SU-DHL-6 (cell line): ENCODE data around the gene SAMD10.

Source experiments
- H2AFZ ChIP-seq: fragments of 200-600 bp; sonication (generic); 2 replicates; pipeline ENCODE4 v1.6.1; 2014; ENCODE audit warnings: low read depth, mild to moderate bottlenecking, moderate library complexity, mixed read lengths, antibody characterized with exemption, low read length; ENCODE audit not compliant: severe bottlenecking
- H3F3A ChIP-seq: fragments of 200-600 bp; shearing (Covaris generic); 2 replicates; pipeline ENCODE4 v1.6.0; 2016; ENCODE audit warnings: antibody characterized with exemption, mild to moderate bottlenecking; ENCODE audit not compliant: insufficient read depth
- H3K27ac ChIP-seq: fragments of 200-600 bp; sonication (generic); 2 replicates; pipeline ENCODE4 v1.5.1; 2016; ENCODE audit warnings: low read depth, mild to moderate bottlenecking, low read length, moderate library complexity, mixed read lengths
- H3K27me3 ChIP-seq: fragments of 200-600 bp; sonication (generic), shearing (Covaris generic); 2 replicates; pipeline ENCODE4 v1.6.0; 2014; ENCODE audit warnings: mild to moderate bottlenecking, low read length
- H3K36me3 ChIP-seq: fragments of 200-600 bp; sonication (generic); 2 replicates; pipeline ENCODE4 v1.6.1; 2014; ENCODE audit warnings: mild to moderate bottlenecking, low read length, mixed read lengths
- H3K4me2 ChIP-seq: fragments of 300-600, 200-600 bp; shearing (Covaris generic), sonication (generic); 2 replicates; pipeline ENCODE4 v1.6.0; 2014; ENCODE audit warnings: low read length, low read depth, mild to moderate bottlenecking; ENCODE audit not compliant: poor library complexity, severe bottlenecking
- H3K4me3 ChIP-seq: fragments of 200-600 bp; sonication (generic); 2 replicates; pipeline ENCODE4 v1.5.1; 2014; ENCODE audit warnings: antibody characterized with exemption, low read length, mild to moderate bottlenecking, mixed read lengths; ENCODE audit not compliant: insufficient read depth, poor library complexity, severe bottlenecking
- H3K79me2 ChIP-seq: fragments of 200-600 bp; sonication (generic); 2 replicates; pipeline ENCODE4 v1.6.1; 2014; ENCODE audit warnings: mild to moderate bottlenecking, low read length, moderate library complexity; ENCODE audit not compliant: insufficient read depth
- H3K9ac ChIP-seq: fragments of 200-600 bp; sonication (generic); 2 replicates; pipeline ENCODE4 v1.7.0; 2014; ENCODE audit warnings: mild to moderate bottlenecking, low read length
- H3K9me2 ChIP-seq: fragments of 200-600 bp; sonication (generic); replicated peaks from 2 replicates; pipeline ENCODE4 v1.6.1; 2014; ENCODE audit warnings: low read length; ENCODE audit not compliant: insufficient read depth
- H3K9me3 ChIP-seq: fragments of 200-600 bp; sonication (generic); 2 replicates; pipeline ENCODE4 v1.6.1; 2014; ENCODE audit warnings: low read length, mixed read lengths; ENCODE audit not compliant: insufficient read depth
- H4K20me1 ChIP-seq: fragments of 200-600 bp; sonication (generic); 2 replicates; pipeline ENCODE4 v1.6.1; 2014; ENCODE audit warnings: low read depth, mild to moderate bottlenecking, antibody characterized with exemption, low read length, moderate library complexity, mixed read lengths
- EZH2phosphoT487 ChIP-seq: fragments of 200-600 bp; sonication (generic), shearing (Covaris generic); conservative IDR thresholded peaks from 2 replicates; pipeline ENCODE4 v1.6.1; 2018; ENCODE audit warnings: mild to moderate bottlenecking, antibody characterized with exemption, low read length, moderate library complexity, mixed read lengths
- TF ChIP-seq, protein P1 (sequence below): fragments of 200-600 bp; sonication (generic); IDR thresholded peaks from one replicate; pipeline ENCODE4 v1.5.1; 2017; ENCODE audit warnings: antibody characterized with exemption, mild to moderate bottlenecking, low read length, moderate library complexity; ENCODE audit not compliant: insufficient read depth, poor library complexity, severe bottlenecking

SAMD10 gene

DNA sequence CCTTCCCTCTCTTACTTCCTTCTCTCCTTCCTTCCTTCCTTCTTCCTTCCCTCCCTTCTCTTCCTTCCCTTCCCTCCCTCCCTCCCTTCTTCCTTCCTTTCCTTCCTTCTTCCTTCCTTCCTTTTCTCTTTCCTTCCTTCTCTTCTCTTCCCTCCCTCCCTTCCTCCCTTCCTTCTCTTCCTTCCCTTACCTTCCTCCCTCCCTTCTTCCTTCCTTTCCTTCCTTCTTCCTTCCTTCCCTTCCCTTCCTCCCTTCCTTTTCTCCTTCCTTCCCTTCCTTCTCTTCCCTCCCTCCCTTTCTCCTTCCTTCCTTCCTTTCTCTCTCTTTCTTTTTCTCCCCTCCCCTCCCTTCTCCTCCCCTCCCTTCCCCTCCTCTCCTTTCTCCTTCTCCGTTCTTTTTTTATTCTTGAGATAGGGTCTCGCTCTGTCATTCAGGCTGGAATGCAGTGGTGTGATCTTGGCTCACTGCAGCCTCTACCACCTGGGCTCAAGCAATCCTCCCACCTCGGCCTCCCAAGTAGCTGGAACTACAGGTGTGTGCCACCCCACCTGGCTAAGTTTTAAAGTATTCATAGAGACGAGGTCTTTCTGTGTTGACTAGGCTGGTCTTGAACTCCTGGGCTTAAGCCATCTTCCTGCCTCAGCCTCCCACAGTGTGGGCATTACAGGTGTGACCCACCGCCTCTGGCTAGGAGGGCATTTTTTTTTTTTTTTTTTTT lies 8.6 kb downstream of the SAMD10 start:
- H3K4me2 ChIP-seq = no peak overlapping the region

DNA sequence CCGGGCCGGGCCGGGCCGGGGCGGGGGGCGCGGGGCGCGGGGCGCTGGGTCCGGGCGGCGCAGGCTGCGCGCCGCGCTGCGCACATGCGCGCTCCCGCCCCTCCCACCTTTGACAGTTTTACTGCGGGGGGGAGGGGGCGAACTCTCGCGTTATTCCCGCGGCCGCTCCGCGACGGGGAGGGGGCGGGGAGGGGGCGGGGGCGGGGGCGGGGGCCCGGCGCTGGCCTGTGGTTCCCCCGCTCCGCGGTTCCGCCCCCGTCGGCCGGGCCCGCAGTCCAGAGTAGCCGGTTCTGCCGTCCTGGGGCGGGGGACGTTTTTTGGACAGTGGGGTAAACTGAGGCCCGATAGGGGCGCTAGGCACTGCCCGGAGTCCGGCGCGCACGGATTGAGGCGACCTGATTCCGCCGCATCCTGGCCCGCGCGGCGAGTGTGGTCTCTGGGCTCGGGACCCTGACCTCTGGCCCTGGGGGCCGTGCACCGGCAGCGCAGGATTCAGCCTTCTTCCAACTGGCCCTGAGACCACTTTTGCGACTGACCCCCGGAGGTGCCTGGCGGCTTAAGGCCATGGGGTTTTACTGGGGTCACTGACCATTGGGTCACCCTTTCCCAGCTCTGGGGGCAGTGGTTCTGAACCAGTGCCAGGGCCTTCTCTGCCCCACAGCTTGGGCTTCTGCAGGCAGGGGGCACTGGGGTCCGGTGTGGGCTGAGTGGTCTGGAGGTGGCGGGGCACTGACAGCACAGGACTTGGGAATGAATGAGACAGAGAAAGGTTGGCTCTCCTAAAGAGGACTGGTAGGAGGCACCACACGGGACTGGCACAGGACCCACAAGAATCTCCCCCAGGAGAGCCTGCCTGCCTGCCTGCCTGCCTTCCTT lies 9.4 kb downstream of the SAMD10 start, which contains the start of gene ZNF512B:
ZNF512B (minus strand) TSS at position 93 of the 876 bp plus-strand sequence. CDS start 1,980 bp downstream, outside the sequence.
- Histone ChIP-seq H3K27me3 (no peaks in the 10 kb centered on the region), H3K4me2 (no peak within 1 kb of the TSS), H3K9ac (no peak within 1 kb of the TSS), H4K20me1 (no peaks in the 10 kb centered on the region), H3F3A (no peaks in the 10 kb centered on the region), H3K36me3 (no peaks in the 10 kb centered on the region), H3K27ac (no peak within 1 kb of the TSS), H2AFZ (no peak within 1 kb of the TSS), H3K9me3 (peaks cover 11% of the 10 kb centered on the region; the same call in 1 of the 2 replicates), H3K4me3 (no peak within 1 kb of the TSS), H3K79me2 (no peaks in the 10 kb centered on the region), H3K9me2 (no peaks in the 10 kb centered on the region)
- TF ChIP-seq EZH2phosphoT487 = no peak
- TF ChIP-seq, protein P1, sequence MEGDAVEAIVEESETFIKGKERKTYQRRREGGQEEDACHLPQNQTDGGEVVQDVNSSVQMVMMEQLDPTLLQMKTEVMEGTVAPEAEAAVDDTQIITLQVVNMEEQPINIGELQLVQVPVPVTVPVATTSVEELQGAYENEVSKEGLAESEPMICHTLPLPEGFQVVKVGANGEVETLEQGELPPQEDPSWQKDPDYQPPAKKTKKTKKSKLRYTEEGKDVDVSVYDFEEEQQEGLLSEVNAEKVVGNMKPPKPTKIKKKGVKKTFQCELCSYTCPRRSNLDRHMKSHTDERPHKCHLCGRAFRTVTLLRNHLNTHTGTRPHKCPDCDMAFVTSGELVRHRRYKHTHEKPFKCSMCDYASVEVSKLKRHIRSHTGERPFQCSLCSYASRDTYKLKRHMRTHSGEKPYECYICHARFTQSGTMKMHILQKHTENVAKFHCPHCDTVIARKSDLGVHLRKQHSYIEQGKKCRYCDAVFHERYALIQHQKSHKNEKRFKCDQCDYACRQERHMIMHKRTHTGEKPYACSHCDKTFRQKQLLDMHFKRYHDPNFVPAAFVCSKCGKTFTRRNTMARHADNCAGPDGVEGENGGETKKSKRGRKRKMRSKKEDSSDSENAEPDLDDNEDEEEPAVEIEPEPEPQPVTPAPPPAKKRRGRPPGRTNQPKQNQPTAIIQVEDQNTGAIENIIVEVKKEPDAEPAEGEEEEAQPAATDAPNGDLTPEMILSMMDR = no peak

More for the DNA sequence above, 8.6 kb downstream of the SAMD10 start:
- Histone ChIP-seq H3K27me3 (no peaks in the 10 kb centered on the region), H2AFZ (no peak overlapping the region), H3K36me3 (no peaks in the 10 kb centered on the region), H3K9me2 (no peaks in the 10 kb centered on the region), H3F3A (no peaks in the 10 kb centered on the region), H3K9me3 (peaks cover 11% of the 10 kb centered on the region; the same call in 1 of the 2 replicates), H3K9ac (no peak overlapping the region), H4K20me1 (no peaks in the 10 kb centered on the region), H3K79me2 (no peaks in the 10 kb centered on the region), H3K27ac (no peak overlapping the region), H3K4me3 (no peak overlapping the region)
- TF ChIP-seq EZH2phosphoT487 = no peak
- TF ChIP-seq, protein P1 = no peak

DNA sequence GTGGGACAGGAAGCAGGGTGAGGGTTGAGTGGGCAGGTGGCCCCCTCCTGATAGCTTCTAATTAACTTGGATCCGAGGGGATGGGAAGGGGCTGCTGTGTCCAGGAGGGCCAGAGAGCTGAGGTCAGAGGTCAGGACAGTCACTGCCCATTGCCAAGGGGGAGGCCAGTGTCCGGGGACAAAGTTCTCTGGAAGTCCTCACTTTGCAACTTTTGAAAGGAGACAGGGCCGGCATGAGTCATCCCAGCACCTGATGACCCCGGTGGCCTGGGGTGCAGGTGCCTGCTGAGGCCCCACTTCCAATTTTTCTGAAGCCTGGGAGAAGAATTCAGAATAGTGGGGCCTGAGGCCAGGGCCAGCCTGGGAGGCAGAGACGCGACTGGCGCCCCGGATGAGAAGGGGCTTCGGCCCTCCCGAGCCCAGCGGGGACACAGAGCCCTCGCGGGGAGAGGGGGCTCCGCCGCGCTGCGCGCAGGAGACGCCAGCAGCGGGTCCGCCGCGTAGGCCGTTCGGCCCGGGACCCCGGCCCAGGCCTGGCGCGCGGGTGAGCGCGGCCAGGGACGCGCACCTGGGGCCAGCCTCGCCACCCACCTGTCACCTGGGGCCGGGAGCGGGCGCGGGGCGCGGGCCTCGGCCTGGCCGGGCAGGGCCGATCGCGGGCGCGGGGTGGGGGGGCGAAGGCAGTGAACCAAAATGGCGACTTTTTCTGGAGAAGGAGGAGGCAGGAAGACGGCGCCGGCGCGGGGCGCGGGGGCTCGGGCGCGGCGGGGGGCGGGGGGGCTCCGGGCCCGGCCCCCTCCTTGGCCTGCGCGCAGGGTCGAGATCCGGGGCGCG lies 10.3 kb downstream of the SAMD10 start:
- H3K27me3 ChIP-seq = no peaks in the 10 kb centered on the region
- no peak overlapping the region for H3K27ac ChIP-seq
- no peaks in the 10 kb centered on the region for H3K9me2 ChIP-seq
- H3K4me3 ChIP-seq = no peak overlapping the region
- no peak overlapping the region for H2AFZ ChIP-seq
- H3K79me2 ChIP-seq = no peaks in the 10 kb centered on the region
- no peak overlapping the region for H3K4me2 ChIP-seq
- peaks cover 15% of the 10 kb centered on the region; the same call in 1 of the 2 replicates for H3K9me3 ChIP-seq
- no peaks in the 10 kb centered on the region for H3K36me3 ChIP-seq
- no peaks in the 10 kb centered on the region for H3F3A ChIP-seq
- H4K20me1 ChIP-seq = no peaks in the 10 kb centered on the region
- TF ChIP-seq, protein P1 = no peak
- no peak for TF ChIP-seq EZH2phosphoT487
- no peak overlapping the region for H3K9ac ChIP-seq
